Endothelial cell (in vitro differentiated cells): ENCODE measurements around the gene ELF1. TPM values are rescaled to one million over a fixed set of nuclear protein-coding genes. Genes with fewer than 3 reads are reported as not detected.

Experiments
- DNase-seq: peaks from one replicate; pipeline ENCODE4 v3.0.0; 2021; ENCODE audit warnings: low spot score
- H3K27ac Mint-ChIP-seq: one replicate; pipeline ENCODE4 v1.8.0; 2021; ENCODE audit warnings: mixed read lengths, inconsistent platforms; ENCODE audit not compliant: unreplicated experiment
- H3K27me3 Mint-ChIP-seq: one replicate; pipeline ENCODE4 v1.8.0; 2021; ENCODE audit warnings: mild to moderate bottlenecking, moderate library complexity, mixed read lengths, inconsistent platforms; ENCODE audit not compliant: unreplicated experiment
- H3K36me3 Mint-ChIP-seq: one replicate; pipeline ENCODE4 v1.8.0; 2021; ENCODE audit warnings: mild to moderate bottlenecking, low read depth, mixed read lengths, inconsistent platforms; ENCODE audit not compliant: unreplicated experiment
- H3K4me1 Mint-ChIP-seq: one replicate; pipeline ENCODE4 v1.8.0; 2021; ENCODE audit warnings: mild to moderate bottlenecking, mixed read lengths, inconsistent platforms; ENCODE audit not compliant: unreplicated experiment
- H3K4me3 Mint-ChIP-seq: one replicate; pipeline ENCODE4 v1.8.0; 2021; ENCODE audit warnings: mild to moderate bottlenecking, mixed read lengths, inconsistent platforms; ENCODE audit not compliant: unreplicated experiment
- H3K9me3 Mint-ChIP-seq: one replicate; pipeline ENCODE4 v1.8.0; 2021; ENCODE audit warnings: mixed read lengths, inconsistent platforms; ENCODE audit not compliant: unreplicated experiment
- total RNA-seq: library from RNA; stranded (reverse); fragmentation: NEBNext Ultra II Directional; extraction: Animal tissue kit (Norgen Biotek cat#: 25700); gene quantifications from one replicate; pipeline ENCODE4 v1.2.1, GENCODE V29; 2021; ENCODE audit not compliant: unreplicated experiment
- TF ChIP-seq, protein P1 (sequence below): fragments of 200-600 bp; sonication (generic); IDR thresholded peaks from one replicate; pipeline ENCODE4 v1.5.0; 2021; ENCODE audit warnings: antibody characterized with exemption; ENCODE audit not compliant: unreplicated experiment

ELF1 gene
- total RNA-seq, 1 donor from 2014 or later: 46.0 TPM

DNA sequence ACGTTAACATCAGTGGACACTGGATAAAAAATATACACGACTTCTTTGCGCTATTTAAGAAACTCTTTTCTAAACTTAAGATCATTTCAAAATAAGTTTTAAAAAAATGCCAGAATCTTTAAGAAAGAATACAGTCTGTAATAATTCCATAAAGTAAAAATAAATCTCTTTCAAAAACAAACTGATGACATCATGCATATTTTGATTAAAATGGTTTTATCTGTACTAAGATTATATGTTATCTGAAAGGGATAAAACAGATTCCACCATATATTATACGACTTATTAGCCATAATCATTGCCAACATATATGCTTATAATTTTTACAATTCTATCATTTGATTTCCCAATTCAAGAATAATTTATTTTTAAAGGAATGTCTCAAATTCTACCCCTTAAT, 15.3 kb upstream of the ELF1 start:
- no peak overlapping the region for H3K27ac Mint-ChIP-seq
- TF ChIP-seq, protein P1, sequence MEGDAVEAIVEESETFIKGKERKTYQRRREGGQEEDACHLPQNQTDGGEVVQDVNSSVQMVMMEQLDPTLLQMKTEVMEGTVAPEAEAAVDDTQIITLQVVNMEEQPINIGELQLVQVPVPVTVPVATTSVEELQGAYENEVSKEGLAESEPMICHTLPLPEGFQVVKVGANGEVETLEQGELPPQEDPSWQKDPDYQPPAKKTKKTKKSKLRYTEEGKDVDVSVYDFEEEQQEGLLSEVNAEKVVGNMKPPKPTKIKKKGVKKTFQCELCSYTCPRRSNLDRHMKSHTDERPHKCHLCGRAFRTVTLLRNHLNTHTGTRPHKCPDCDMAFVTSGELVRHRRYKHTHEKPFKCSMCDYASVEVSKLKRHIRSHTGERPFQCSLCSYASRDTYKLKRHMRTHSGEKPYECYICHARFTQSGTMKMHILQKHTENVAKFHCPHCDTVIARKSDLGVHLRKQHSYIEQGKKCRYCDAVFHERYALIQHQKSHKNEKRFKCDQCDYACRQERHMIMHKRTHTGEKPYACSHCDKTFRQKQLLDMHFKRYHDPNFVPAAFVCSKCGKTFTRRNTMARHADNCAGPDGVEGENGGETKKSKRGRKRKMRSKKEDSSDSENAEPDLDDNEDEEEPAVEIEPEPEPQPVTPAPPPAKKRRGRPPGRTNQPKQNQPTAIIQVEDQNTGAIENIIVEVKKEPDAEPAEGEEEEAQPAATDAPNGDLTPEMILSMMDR: no peak
- no peak for DNase-seq
- no peaks in the 10 kb centered on the region for H3K36me3 Mint-ChIP-seq
- H3K4me3 Mint-ChIP-seq: no peak overlapping the region
- peaks cover 7% of the 10 kb centered on the region for H3K4me1 Mint-ChIP-seq
- no peaks in the 10 kb centered on the region for H3K27me3 Mint-ChIP-seq
- no peaks in the 10 kb centered on the region for H3K9me3 Mint-ChIP-seq

DNA sequence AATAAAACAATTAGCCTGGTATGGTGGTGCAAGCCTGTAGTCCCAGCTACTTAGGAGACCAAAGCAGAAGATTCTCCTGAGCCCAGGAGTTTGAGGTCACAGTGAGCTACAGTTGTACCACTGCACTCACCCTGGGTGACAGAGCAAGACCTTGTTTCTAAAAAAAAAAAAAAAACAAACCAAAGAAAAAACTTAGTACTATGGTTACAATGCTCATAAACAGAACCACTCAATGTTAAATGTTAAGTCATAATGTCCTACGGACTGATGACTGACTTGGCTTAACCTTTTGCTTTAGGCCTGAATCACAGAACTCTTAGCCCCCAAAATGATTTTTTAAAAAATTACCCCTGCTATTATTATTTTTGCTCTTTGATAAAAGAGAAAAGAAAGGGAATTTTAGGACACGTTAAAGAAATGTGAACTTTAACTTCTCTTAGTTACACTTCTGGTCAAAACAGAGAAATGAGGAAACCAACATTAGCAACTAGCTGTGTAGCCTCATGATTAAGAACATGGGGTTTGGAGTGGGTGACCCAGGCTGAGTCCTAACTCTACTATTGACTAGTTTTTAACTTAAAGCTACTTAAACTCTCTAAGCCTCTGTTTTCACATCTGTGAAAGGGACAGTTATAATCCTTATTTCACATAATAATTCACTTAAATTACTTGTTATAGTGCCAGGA, 13.7 kb upstream of the ELF1 start:
- TF ChIP-seq, protein P1: no peak
- Mint-ChIP-seq H3K4me1 (peaks cover 10% of the 10 kb centered on the region), H3K27ac (no peak overlapping the region), H3K36me3 (no peaks in the 10 kb centered on the region), H3K9me3 (no peaks in the 10 kb centered on the region), H3K27me3 (no peaks in the 10 kb centered on the region), H3K4me3 (no peak overlapping the region)
- no peak for DNase-seq

DNA sequence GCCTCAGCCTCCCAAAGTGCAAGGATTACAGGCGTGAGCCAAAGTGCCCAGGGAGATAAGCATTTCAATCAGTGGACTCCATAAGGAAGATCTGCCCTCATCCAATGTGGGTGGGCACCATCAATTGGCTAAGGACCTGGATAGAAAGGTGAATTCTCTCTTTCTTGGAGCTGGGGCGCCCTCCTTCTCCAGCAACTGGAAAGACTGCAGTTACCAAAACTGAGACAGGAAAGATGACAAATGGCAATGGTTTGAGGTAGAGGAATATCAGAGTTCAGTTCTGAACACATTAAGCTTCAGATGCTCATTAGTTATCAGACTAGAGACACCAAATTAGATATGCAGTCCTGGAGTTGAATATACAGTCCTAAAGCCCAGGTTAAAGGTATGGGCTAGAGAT, 10.5 kb upstream of the ELF1 start:
- Mint-ChIP-seq H3K27me3 (no peaks in the 10 kb centered on the region), H3K36me3 (peaks cover 4% of the 10 kb centered on the region), H3K4me1 (peaks cover 12% of the 10 kb centered on the region), H3K4me3 (no peak overlapping the region), H3K27ac (no peak overlapping the region), H3K9me3 (no peaks in the 10 kb centered on the region)
- TF ChIP-seq, protein P1: no peak
- no peak for DNase-seq

DNA sequence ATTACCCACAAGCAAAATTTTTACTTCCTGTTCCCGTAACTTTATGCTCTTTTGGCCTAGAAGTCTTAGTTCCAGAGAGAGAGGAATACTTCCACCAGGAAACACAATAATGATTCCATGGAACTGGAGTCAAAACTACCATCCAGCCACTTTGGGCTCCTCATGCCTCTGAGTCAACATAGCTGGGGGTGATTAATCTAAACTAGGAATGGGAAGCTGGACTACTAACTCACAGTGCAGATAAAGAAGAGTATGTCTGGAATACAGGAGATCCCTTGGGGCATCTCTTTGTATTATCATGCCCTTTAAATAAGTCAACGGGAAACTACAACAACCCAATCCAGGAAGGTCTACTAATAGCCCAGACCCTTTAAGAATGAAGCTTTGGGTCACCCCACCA, 8.9 kb upstream of the ELF1 start:
- H3K27ac Mint-ChIP-seq: no peak overlapping the region
- H3K4me1 Mint-ChIP-seq: peaks cover 12% of the 10 kb centered on the region
- no peaks in the 10 kb centered on the region for H3K27me3 Mint-ChIP-seq
- TF ChIP-seq, protein P1: no peak
- no peak overlapping the region for H3K4me3 Mint-ChIP-seq
- H3K36me3 Mint-ChIP-seq: peaks cover 4% of the 10 kb centered on the region
- DNase-seq: no peak
- no peaks in the 10 kb centered on the region for H3K9me3 Mint-ChIP-seq

DNA sequence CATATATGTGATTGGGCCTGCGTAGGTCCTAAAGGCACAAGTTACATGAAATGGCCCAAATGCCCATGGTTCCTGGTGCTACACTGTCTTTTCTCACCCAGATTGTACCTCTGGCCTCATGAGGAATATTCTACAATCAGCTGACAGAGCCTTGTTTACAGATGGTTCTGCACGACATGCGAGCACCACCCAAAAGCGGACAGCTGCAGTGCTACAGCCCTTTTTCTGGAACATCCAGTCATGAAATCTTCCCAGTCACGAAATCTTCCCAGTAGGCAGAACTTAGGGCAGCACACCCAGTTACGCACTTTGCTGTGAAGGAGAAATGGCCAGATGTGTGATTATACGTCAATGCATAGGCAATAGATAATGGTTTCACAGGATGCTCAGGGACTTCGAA, 7.7 kb upstream of the ELF1 start:
- no peak overlapping the region for H3K4me3 Mint-ChIP-seq
- H3K4me1 Mint-ChIP-seq: peaks cover 12% of the 10 kb centered on the region
- no peaks in the 10 kb centered on the region for H3K9me3 Mint-ChIP-seq
- peaks cover 4% of the 10 kb centered on the region for H3K36me3 Mint-ChIP-seq
- no peaks in the 10 kb centered on the region for H3K27me3 Mint-ChIP-seq
- no peak overlapping the region for H3K27ac Mint-ChIP-seq
- DNase-seq: no peak
- TF ChIP-seq, protein P1: no peak
